ENCODE measurements around the gene LDOC1.

DNA sequence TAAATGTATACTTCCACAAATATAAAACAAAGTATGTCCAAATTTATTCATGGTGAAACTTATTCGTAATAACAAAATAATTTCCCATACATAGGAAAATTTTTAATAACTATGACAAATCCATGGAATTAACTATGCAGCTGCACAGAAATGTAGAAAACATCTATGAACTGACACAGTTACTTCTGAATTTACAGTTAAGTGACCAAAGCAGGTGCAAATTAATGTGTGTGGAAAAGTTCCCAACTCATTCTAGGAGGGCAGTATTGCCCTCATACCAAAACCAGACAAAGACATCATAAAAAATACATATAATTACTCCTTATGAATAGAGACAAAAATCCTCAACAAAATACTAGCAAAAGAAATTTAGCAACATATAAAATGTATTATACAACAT is 12.5 kb downstream of the LDOC1 start:
- TF ChIP-seq, protein P1, sequence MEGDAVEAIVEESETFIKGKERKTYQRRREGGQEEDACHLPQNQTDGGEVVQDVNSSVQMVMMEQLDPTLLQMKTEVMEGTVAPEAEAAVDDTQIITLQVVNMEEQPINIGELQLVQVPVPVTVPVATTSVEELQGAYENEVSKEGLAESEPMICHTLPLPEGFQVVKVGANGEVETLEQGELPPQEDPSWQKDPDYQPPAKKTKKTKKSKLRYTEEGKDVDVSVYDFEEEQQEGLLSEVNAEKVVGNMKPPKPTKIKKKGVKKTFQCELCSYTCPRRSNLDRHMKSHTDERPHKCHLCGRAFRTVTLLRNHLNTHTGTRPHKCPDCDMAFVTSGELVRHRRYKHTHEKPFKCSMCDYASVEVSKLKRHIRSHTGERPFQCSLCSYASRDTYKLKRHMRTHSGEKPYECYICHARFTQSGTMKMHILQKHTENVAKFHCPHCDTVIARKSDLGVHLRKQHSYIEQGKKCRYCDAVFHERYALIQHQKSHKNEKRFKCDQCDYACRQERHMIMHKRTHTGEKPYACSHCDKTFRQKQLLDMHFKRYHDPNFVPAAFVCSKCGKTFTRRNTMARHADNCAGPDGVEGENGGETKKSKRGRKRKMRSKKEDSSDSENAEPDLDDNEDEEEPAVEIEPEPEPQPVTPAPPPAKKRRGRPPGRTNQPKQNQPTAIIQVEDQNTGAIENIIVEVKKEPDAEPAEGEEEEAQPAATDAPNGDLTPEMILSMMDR (IDR thresholded peaks at IDR 0.05) = no peak
- no peak for TF ChIP-seq FOXJ3 (CRISPR knock-in tag; IDR thresholded peaks at IDR 0.05)
- TF ChIP-seq GABPA (IDR thresholded peaks at IDR 0.05; ENCODE audit: low read depth) = no peak
